Right ventricle myocardium inferior (tissue), 1 donor: Measurements from ENCODE around the gene STON2. TPM values are rescaled to one million over a fixed set of nuclear protein-coding genes. Genes with fewer than 3 reads are reported as not detected.
A peak's percentile ranks its signal among the peaks of the same experiment; 100 is the strongest.
"Not testable (repeated sequence)": the region's sequence is repeated elsewhere in the genome, so short reads cannot be mapped to it uniquely, and the experiment has no call there.

ENCODE experiments used
- ATAC-seq: fragments of 200-7000 bp; cut with Tn5 transposase; one replicate; pipeline ENCODE4 v1.9.1; 2020; ENCODE audit warnings: mild to moderate bottlenecking, moderate library complexity
- DNase-seq: peaks from one replicate; pipeline ENCODE4 v3.0.0; 2021; ENCODE audit errors: missing footprints
- intact Hi-C: fragments of 100-400 bp; cut with DNase I; formaldehyde crosslinking; loops from one replicate; pipeline ENCODE4 v1.11.0; 2022
- total RNA-seq: library from RNA; stranded (reverse); fragmentation: NEBNext Ultra II Directional; extraction: Animal tissue kit (Norgen Biotek cat#: 25700); gene quantifications from one replicate; pipeline ENCODE4 v1.2.1, GENCODE V29; 2021
- donor health status: DM: no; HTN: yes; CAD: no; lungs with severe emphysema.

The STON2 gene
- total RNA-seq, 1 donor from 2014 or later: 12.8 TPM

DNA sequence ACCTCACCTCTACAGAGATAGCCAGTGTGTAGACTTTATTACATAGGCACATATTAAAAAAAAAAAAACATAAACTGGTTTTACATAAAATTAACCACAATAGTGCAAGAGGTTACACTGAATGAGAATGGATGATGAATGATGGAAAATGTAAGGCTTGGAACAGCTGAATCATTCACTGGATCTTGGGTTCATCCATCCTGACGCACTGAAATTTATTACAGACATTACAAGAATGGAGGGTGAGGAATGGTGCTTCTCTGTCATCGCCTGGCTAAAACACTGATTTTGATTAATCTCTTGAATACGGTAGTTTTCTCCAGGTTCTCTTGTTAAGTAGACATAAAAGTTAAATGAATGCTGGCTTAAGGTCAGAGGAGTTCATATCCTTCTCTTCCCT is 139.4 kb downstream of the STON2 start:
- no peak for ATAC-seq
- intact Hi-C loops: no loop called here

DNA sequence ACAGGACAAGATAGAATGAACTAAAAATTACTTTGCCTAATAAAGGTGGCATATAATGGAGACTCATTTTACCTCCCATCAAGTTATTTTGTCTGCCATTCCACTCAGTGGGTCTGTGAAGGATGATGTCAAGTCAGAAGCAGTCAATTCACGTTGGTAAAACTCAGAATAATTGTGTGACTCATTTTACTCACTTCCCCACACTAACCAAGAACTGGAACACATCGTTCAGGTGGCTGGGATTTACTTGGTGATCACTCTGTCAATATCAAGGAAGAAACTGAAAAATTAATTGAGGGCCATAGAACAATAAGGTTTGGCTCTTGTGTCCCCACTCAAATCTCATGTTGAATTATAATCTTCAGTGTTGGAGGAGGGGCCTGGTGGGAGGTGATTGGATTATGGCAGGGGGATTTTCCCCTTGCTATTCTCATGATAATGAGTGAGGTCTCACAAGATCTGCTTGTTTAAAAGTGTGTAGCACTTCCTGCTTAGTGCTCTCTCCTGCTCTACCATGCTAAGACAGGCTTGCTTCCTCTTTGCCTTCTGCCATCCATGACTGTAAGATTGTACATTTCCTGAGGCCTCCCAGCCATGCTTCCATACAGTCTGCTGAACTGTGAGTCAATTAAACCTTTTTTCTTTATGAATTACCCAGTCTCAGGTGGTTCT is 143.7 kb downstream of the STON2 start:
- intact Hi-C loops: no loop called here
- no peak for DNase-seq
- ATAC-seq: no peak

More for the DNA sequence above, 139.4 kb downstream of the STON2 start:
- DNase-seq: no peak

DNA sequence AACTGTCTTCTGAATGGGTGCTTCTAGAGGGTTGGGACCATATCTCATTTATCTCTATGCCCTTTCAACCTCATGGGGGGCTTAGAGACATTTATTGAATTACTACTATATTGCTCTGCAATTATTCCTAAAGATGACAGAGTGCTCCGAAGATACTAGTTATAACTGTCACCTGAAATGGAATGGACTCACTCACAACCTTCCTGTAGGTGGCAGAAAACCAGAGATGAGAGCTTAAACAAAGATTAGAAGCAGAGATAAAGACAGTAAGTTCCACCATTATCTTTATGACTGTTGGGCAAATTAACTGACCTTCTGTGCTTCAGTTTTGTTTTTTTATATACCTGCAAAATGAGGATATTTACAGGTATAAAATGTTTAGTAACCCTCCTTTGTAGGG is 147.8 kb downstream of the STON2 start:
- ATAC-seq (no peak), DNase-seq (no peak)
- intact Hi-C loops: no loop called here

DNA sequence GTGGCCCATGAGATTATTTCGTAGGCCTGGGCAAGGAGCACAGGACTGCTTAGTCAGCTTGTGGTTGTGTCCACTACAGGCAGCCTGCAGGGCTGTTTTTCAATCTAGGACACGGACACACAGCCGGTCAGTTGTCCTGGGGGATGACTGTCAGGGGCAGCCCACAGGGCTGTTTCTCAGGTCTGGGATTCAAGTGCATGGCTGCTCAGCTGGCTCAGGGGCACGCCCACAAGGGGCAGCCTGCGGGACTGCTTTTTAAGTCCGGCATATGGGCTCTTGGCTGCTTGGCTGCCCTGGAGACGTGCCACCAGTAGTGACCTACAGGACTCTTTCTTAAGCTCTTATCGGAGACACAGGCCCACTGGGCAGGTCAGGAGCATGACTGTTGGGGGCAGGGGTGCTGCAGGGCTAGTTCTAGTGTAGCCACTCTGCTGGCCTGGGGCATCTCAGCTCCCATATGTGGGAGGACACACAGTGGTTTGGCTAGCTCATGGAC is 152.8 kb downstream of the STON2 start:
- ATAC-seq: peak; percentile 10
- intact Hi-C loops: no loop called here
- no peak for DNase-seq

DNA sequence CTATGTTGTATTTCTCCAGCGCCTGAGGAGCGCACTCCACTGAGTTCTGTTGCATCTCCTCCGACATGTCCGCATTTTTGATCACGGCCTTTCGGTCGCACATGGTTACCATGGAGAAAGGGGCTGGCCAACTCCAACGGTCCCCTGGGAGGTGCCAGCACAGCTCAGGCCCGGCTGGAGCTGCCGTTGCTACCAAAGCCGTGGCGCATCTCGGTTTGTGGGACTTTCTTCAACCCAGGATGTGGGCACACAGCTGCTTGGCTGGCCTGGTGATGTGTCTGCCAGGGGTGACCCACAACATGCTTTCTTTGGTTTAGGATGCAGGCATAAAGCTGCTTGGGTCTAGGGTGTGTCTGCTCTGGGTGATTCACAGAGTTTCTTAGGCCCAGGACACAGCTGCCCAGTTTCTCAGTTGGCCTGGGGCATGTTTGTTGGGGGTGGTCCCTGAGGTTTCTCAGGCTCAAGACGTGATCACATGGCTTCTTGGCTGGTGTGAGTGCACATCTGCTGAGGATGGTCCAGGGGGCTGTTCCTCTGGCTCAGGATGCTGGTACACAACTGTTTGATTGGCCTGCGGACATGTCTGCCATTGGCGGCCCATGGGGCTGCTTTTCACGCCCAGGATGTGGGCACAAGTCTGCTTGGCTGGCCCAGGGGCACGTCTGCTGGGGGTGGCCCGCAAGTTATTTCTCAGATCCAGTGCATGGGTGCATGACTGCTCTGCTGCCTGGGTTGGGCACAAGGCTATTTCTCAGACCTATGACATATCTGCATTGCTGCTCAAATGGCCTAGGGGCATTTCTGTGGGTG is 153.5 kb downstream of the STON2 start:
- intact Hi-C loops: no loop called here
- no peak for DNase-seq
- no peak for ATAC-seq

DNA sequence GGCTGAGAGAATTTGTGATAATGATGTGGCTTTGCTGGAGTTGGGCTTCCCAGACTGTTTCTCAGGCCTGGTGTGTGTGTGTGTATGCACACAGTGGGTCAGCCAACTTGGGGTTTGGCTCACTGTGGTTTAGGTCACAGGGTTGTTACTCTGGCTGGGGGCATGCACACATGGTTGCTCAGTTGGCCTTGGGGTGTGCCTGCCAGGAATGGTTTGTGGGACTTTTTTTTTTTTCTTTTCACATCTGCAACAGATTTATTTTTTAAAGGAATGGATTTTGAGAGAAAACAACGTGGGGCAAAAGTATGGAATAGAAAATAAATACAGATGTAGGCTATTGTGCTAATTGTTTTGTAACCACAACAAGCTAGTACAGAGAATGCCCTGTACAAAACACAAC is 154.4 kb downstream of the STON2 start:
- ATAC-seq: no peak
- intact Hi-C loops: no loop called here
- no peak for DNase-seq

DNA sequence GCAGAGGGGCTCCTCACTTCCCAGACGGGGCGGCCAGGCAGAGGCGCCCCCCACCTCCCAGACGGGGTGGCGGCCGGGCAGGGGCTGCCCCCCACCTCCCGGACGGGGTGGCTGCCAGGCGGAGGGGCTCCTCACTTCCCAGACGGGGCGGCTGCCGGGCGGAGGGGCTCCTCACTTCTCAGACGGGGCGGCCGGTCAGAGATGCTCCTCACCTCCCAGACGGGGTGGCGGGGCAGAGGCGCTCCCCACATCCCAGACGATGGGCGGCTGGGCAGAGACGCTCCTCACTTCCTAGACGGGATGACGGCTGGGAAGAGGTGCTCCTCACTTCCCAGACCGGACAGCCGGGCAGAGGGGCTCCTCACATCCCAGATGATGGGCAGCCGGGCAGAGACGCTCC is 155.7 kb downstream of the STON2 start:
- intact Hi-C loops, DNase-seq, ATAC-seq: not testable (repeated sequence)

DNA sequence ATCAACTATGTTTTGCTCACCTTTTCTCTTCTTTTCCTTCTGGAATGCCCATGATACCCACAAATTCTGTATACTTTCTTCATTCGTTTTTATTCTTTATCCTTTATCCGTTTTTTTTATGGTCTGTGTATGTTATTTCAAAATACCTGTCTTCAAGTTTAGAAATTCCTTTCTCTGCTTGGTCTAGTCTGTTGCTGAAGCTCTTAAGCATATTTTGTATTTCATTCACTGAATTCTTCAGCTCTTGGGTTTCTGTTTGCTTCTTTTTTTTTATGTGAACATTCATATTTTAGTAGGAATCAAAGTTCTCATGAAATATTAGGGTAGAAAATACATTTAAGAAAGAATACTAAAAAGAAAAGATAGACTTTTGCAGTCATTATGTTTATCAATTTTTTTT is 156.6 kb downstream of the STON2 start:
- DNase-seq (no peak), ATAC-seq (no peak)
- intact Hi-C loops: no loop called here

DNA sequence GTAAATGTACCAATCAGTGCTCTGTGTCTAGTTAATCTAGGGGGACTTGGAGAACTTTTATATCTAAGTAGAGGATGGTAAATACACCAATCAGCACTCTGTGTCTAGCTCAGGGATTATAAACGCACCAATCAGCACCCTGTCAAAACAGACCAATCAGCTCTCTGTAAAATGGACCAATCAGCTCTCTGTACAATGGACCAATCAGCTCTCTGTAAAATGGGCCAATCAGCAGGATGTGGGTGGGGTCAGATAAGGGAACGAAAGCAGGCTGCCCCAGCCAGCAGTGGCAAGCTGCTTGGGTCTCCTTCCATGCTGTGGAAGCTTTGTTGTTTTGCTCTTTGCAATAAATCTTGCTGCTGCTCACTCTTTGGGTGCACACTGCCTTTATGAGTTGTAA is 163.3 kb downstream of the STON2 start:
- ATAC-seq, intact Hi-C loops, DNase-seq: not testable (repeated sequence)

DNA sequence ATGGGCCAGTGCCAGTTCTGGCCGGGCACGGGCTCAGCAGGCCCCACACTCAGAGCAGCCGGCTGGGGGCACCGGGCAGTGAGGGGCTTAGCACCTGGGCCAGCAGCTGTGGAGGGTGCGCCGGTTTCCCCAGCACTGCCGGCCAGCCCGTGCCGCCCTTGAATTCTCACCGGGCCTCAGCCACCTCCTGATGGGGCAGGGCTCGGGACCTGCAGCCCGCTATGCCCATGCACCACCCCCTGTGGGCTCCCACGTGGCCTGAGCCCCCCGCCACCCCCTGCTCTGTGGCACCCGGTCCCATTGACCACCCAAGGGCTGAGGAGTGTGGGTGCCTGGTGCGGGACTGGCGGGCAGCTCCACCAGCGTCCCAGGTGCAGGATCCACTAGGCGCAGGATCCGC is 164.0 kb downstream of the STON2 start:
- intact Hi-C loops: no loop called here
- DNase-seq (no peak), ATAC-seq (no peak)

DNA sequence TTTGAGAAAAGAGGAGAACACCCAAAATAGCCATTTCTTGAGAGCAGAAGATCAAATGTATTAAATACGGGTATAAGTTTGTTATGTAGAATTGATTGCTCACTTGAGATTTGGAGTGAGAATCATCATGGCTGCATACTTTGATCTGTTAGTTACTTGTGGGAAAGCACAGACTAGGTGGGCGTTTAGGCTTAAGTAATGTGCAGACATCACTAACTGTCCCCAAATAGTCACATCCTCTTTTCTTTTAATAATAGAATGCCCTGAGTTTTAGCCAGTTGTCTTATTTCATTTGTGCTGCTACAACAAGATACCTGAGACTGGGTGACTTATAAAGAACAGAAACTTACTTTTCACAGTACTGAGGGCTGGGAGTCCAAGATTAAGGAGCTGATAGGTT is 165.0 kb downstream of the STON2 start:
- intact Hi-C loops: no loop called here
- no peak for ATAC-seq

DNA sequence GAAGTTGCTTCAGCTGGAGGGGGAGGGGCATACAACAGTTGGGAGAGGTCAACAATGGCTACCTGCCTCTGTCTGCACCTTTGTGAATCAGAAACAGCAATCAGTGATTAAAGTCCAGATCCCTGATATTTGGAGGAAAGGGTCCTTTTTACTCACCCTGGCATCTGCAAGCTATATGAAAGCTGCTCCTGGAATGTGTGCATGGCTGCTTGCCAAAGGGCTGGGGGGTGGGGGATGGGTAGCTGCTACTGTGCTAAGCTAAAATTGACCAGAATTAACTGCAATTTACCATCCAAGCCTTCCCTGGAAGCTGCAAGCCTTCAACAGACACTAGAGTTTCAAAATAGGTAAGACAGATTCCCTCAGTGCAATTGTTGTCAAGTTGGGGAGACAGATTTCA is 165.8 kb downstream of the STON2 start:
- no peak for ATAC-seq
- no peak for DNase-seq
- intact Hi-C loops: no loop called here

More for the DNA sequence above, 165.0 kb downstream of the STON2 start:
- DNase-seq: no peak

DNA sequence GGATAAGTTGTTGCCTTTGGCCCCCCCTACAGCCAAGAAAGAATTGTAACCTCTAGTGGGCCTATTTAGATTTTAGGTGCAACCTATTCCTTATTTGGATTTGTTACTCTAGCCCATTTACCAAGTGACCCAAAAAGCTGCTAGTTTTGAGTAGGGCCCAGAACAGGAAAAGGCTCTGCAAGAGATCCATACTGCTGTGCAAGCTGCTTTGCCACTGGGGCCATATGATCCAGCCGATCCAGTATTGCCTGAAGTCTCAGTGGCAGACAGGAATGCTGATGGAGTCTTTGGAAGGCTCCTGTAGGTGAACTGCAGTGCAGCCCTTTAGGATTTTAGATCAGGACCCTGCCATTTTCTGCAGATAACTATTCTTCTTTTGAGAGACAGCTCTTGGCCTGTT is 166.5 kb downstream of the STON2 start:
- intact Hi-C loops: no loop called here
- no peak for ATAC-seq
- no peak for DNase-seq

DNA sequence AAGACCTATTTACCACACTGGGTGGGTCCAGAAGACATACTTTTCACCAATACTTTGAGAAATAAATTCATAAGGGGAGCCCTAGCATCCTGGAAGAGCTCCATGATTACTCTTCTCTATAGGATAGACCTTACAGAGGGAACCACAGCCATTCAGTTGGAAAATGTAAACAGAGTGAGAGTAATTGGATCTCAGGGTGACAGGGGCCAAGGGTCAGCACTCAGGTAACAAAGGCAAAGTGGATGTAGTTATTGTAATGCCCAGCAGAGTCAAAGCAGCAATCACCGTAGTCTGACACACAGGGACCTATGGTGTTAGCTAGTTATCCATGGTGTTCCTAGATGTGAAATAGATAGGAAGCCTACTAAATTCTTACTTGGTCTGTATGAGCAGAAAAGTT is 168.6 kb downstream of the STON2 start:
- DNase-seq: no peak
- ATAC-seq: no peak
- intact Hi-C loops: no loop called here

DNA sequence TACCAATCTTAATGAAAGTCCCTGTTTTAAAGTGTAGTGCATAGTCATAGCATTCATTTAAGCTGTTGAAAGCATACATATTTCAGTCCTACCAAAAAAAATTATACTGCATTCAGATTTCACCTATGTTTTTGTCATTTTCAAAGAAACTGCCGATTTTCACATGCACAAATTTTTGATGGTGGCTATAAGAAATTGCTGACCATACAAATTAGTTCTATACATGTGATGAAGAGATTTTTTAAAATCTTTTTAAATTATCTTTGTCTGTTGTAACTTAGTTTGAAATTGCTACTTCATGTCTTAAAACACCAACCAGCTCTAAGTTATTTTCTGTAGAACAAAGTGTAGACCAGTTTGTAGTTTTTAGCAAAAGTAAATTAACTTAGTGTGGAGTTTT is 175.9 kb downstream of the STON2 start:
- DNase-seq: no peak
- intact Hi-C loops: no loop called here
- ATAC-seq: no peak

DNA sequence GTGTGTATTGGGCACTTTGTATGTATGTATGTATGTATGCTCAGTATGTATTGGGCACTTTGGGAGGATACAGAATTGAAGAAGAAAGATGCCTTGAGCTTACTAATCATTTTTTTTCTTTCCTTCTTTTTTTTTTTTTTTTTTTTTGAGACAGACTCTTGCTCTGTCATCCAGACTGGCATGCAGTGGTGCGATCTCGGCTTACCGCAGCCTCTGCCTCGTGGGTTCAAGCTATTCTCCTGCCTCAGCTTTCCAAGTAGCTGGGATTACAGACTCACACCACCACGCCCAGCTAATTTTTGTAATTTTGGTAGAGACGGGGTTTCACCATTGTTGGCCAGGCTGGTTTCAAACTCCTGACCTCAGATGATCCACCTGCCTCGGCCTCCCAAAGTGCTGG is 176.3 kb downstream of the STON2 start:
- ATAC-seq, DNase-seq, intact Hi-C loops: not testable (repeated sequence)

DNA sequence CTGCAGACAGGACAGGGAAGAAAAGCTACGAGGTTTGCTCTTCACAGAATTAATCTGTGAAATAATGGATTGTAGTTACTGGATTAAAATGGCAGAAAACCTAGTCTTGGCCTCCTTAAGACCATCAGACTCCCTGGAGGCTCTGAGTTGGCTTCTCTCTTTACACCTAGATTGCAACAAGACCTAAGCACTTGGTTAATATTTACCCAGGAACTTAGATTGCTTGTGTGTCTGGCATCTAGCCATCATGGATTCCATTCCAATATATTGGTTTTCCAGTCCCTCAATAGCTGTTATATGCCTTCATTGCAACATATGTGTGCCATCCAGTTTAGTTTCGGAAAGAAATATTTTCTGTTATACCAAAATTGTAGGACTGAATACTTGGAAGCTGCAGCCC is 177.4 kb downstream of the STON2 start:
- ATAC-seq (no peak), DNase-seq (no peak)
- intact Hi-C loops: no loop called here

DNA sequence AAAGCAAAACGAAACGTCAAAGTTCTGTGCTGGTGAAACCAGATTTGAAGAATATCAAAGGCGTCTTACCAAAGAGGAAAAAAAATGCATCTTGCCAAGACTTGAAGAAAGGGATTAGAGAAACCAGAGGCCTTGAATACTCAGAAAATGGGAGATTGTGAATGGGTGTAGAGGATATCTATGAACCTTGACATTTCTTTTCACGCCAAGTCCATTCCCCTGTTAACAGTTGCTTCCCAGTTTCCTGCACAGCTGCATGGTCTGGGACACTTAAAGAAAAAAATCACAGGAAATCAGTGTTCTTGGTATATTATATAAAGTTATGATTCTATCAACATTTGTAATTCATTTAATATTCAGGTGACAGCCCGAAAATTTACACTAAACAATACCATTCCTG is 178.0 kb downstream of the STON2 start:
- intact Hi-C loops: no loop called here
- ATAC-seq: no peak
- no peak for DNase-seq

DNA sequence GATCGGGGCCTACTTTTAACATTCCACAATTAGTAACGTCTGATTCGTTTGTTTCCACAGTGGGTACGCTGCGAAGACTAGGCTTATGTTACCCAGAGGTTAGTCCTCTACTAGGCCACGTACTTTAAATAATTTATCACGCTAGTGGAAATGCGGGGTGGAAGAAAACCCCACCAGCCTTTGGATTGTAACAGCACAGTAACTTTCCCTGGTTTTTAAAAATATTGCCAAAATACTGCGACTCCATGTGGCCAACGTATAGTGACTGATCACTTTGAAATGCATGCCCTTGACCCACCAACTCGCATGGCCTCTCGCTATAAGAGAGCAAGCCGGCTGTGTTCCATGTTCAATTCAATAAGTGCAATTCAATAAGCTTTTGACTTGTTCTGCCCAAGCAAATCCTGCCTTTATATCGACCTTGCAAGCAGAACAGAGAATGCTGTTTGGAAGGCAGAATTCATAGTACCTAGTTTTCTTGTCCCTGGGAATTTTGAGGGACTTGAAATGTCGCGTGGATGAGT is 178.5 kb downstream of the STON2 start:
- no peak for DNase-seq
- no peak for ATAC-seq
- intact Hi-C loops: no loop called here
